Measurements from ENCODE around the gene C1orf210.
A peak's percentile ranks its signal among the peaks of the same experiment; 100 is the strongest.

The C1orf210 gene

DNA sequence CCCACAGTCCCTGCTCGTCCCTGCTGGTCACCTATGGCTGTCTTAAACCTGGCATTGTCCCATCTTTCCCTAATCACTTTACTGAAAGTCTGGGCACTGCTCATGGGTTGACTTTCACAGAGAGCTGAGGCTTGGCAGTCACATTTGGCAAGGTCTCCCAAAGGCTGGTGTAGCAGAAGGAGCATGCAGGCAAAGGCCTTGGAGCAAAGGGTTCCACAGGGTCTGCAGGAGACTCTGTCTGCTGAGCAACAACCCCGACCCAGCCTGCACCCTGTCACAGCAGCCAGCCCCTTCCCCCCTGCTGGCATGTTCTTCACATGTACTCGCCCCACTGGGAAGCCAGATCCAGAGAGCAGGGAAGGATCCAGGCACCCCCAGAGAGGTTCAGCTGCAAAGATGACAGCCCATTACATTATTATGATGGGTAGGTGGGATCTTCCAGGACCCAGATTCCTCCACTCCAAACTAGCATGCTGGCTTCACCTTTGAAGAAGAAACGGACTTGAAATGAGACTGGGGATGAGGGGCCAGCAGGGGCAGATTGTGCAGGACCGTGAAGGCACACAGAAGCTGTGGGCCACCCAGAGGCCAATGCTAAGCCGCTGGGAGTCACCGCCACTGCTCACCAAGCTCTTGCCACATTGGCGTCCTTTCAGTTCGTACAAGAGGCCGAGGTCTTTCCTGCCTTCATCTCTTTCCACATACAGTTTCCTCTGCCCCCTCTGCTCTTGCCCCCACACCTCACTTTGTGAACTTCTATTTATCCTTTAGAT lies 29.8 kb downstream of the C1orf210 start:
- Histone ChIP-seq H3K27me3 (ENCODE audit: insufficient read depth, low read length) (peaks cover 3% of the 10 kb centered on the region), H2AFZ (ENCODE audit: low read depth, low read length) (no peak overlapping the region), H3K9me3 (ENCODE audit: low read length) (peaks cover 4% of the 10 kb centered on the region), H3K36me3 (ENCODE audit: insufficient read depth, low read length) (no peaks in the 10 kb centered on the region), H3K4me3 (ENCODE audit: low read length) (no peak overlapping the region), H3K4me1 (ENCODE audit: insufficient read depth, low read length) (no peaks in the 10 kb centered on the region)

DNA sequence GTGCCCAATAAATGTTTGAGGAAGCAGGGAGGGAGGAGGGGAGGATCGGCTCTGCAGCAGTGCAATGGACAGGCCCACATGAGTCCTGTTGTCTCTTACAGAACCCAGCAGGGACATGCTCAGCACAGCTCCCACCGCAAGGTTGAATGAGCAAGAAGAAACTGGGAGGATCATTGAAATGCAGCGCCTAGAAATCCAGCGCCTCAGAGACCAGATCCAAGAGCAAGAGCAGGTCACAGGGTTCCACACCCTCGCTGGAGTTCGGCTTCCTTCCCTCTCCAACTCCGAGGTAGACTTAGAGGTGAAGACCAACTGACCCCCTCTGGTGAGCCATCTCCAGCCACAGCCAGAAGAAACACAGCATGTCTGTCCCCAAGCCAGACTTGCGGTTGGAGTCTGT lies 31.5 kb downstream of the C1orf210 start:
- Histone ChIP-seq H2AFZ (ENCODE audit: low read depth, low read length) (no peak overlapping the region), H3K27me3 (ENCODE audit: insufficient read depth, low read length) (peaks cover 3% of the 10 kb centered on the region), H3K4me3 (ENCODE audit: low read length) (no peak overlapping the region), H3K4me1 (ENCODE audit: insufficient read depth, low read length) (no peaks in the 10 kb centered on the region), H3K36me3 (ENCODE audit: insufficient read depth, low read length) (no peaks in the 10 kb centered on the region), H3K9me3 (ENCODE audit: low read length) (peaks cover 4% of the 10 kb centered on the region)

DNA sequence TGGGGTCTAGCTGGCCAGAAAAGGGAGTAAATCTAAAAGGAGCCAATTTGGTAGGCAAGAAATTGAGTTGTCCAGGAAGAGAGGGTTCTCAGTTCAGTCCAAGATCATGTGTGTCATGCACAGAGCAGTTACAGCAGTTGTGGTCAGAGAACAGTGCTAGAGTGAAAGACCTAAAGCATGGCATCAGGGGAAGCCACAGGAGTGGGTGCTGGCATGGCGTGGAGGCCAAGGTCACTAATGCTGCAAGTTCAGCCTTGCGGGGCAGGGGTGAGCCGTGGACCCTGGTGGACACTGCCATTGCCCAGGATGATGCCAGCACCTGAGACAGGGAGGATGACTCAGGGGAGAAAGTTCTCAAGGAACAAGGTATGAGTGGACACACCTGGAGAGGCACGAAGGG lies 32.2 kb downstream of the C1orf210 start:
- Histone ChIP-seq H3K27me3 (ENCODE audit: insufficient read depth, low read length) (peaks cover 3% of the 10 kb centered on the region), H3K9me3 (ENCODE audit: low read length) (peaks cover 2% of the 10 kb centered on the region), H3K4me3 (ENCODE audit: low read length) (no peak overlapping the region), H2AFZ (ENCODE audit: low read depth, low read length) (no peak overlapping the region), H3K4me1 (ENCODE audit: insufficient read depth, low read length) (no peaks in the 10 kb centered on the region), H3K36me3 (ENCODE audit: insufficient read depth, low read length) (no peaks in the 10 kb centered on the region)

DNA sequence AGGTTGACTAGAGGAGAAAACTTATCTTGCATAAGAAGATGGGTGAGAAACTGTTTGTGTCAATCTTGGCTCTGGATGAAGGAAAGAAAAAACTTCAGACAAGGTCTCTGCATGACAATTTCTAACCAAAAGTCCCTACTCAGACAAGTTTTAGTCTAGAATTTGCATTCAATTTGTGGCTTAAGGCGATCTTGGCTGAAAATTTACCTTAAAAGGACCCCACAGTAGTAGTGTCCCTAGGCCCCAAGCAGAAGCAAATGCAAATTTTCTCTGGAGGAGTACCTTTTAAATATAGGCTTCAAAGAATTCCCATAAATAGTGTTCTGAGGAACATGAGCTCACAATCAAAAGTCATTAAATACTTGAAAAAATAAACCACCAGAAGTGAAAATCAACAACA lies 33.2 kb downstream of the C1orf210 start:
- Histone ChIP-seq H2AFZ (ENCODE audit: low read depth, low read length) (no peak overlapping the region), H3K36me3 (ENCODE audit: insufficient read depth, low read length) (no peaks in the 10 kb centered on the region), H3K9me3 (ENCODE audit: low read length) (peaks cover 3% of the 10 kb centered on the region), H3K4me3 (ENCODE audit: low read length) (no peak overlapping the region), H3K27me3 (ENCODE audit: insufficient read depth, low read length) (peaks cover 3% of the 10 kb centered on the region), H3K4me1 (ENCODE audit: insufficient read depth, low read length) (no peaks in the 10 kb centered on the region)

DNA sequence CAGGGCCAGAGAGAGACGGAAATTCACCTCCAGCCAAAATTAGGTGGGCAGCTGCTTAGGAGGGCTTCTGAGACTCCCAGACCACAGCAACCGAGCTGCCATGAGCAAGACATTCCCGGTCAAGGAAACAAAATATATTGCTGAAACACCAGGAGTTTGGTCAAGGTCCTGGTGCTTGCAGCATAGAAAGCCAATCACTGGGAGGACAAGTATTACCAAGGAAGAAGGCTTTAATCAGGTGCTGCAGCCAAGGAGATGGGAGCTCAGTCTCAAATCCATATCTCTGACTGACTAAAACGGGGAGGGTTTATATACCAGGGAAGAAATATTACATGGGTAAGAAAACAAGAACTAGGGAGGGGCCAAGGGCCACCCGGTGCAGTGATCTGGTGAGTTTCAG lies 34.4 kb downstream of the C1orf210 start:
- no peaks in the 10 kb centered on the region for H3K4me1 ChIP-seq (ENCODE audit: insufficient read depth, low read length)
- H2AFZ ChIP-seq (ENCODE audit: low read depth, low read length) = no peak overlapping the region
- no peaks in the 10 kb centered on the region for H3K27me3 ChIP-seq (ENCODE audit: insufficient read depth, low read length)
- H3K4me3 ChIP-seq (ENCODE audit: low read length) = no peak overlapping the region
- H3K36me3 ChIP-seq (ENCODE audit: insufficient read depth, low read length) = no peaks in the 10 kb centered on the region
- peaks cover 6% of the 10 kb centered on the region for H3K9me3 ChIP-seq (ENCODE audit: low read length)

DNA sequence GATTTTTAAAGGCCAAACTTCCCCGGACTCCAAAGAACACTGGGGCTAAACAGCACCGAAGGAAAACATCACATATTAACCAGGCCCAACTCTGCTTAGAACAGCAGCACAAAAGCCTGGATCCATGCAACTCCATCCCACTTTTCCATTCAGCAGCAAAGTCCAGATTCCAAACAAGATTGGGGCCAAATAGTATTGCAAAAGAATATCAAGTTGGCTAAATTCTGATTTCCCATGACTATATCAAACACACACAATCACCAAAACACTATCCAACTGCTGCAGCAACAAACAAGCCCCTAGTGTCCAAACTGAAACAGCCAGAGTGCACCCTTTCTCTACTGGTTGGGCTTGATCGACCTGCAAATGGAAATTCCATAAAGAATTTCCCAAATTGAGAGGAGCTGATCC lies 35.0 kb downstream of the C1orf210 start:
- peaks cover 6% of the 10 kb centered on the region for H3K9me3 ChIP-seq (ENCODE audit: low read length)
- no peaks in the 10 kb centered on the region for H3K36me3 ChIP-seq (ENCODE audit: insufficient read depth, low read length)

DNA sequence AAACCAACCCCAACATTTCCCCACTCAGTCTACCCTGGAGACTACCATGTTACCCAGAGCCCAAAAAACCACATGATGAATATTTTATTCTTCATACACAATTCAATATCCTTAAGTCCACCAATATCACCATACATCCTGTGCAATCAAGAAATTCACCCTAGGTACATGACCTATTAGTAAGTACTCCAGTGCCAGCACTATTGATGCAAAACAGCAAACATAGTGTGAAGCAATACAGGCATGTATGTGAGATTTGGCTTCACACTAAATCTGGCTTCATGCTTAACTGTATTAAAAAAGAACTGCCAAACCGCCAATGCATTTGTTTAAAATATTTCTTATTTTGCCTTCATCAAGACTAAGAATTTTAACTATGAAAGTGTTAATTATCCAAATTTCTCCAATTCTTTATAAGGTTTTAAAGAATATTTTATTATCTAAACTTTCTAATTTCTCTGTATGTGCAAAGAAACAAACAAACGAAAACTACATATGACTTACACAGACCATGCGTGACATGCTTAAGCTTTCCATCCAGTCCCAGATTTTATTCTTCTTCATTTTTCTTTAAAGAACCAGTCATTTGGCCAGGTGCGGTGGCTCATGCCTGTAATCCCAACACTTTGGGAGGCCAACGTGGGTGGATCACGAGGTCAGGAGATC lies 38.0 kb downstream of the C1orf210 start:
- H3K27me3 ChIP-seq (ENCODE audit: insufficient read depth, low read length) = no peaks in the 10 kb centered on the region
- peaks cover 6% of the 10 kb centered on the region for H3K9me3 ChIP-seq (ENCODE audit: low read length)
- H3K4me3 ChIP-seq (ENCODE audit: low read length) = no peak overlapping the region
- peaks cover 13% of the 10 kb centered on the region for H3K4me1 ChIP-seq (ENCODE audit: insufficient read depth, low read length)
- no peak overlapping the region for H2AFZ ChIP-seq (ENCODE audit: low read depth, low read length)
- H3K36me3 ChIP-seq (ENCODE audit: insufficient read depth, low read length) = no peaks in the 10 kb centered on the region

More for the DNA sequence above, 35.0 kb downstream of the C1orf210 start:
- Histone ChIP-seq H2AFZ (ENCODE audit: low read depth, low read length) (no peak overlapping the region), H3K4me3 (ENCODE audit: low read length) (no peak overlapping the region), H3K4me1 (ENCODE audit: insufficient read depth, low read length) (no peaks in the 10 kb centered on the region), H3K27me3 (ENCODE audit: insufficient read depth, low read length) (no peaks in the 10 kb centered on the region)

DNA sequence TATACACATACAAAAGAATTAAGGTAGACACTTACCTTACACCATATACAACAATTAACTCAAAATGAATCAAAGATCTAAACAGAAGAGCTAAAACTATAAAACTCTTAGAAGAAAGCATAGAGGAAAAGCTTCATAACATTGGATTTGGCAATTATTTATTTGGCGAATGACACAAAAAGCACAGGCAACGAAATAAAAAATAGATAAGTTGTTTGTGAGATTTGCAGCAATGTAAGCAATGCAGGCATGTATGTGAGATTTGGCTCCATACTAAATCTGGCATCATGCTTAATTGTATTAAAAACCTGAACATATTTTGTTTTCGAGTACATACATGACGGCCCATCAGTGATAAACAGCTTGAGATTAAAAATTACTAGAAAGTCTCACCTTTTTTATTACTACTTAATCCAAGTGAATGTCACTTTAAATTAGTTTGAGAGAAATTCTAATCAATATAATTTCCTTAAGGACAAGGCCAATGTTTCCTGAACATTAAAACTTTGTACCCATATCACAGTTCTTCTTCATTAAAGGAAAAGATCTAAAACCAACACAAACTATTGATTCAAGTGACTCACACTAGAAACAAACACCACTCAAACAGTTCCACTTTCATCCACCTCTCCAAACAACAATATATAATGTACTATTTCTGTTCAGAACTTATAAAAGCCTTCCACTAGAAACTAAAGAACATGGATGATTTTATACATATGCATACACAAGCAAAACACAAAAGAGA lies 38.7 kb downstream of the C1orf210 start:
- Histone ChIP-seq H3K4me3 (ENCODE audit: low read length) (no peak overlapping the region), H3K4me1 (ENCODE audit: insufficient read depth, low read length) (peaks cover 13% of the 10 kb centered on the region), H2AFZ (ENCODE audit: low read depth, low read length) (no peak overlapping the region), H3K9me3 (ENCODE audit: low read length) (peaks cover 6% of the 10 kb centered on the region), H3K27me3 (ENCODE audit: insufficient read depth, low read length) (no peaks in the 10 kb centered on the region), H3K36me3 (ENCODE audit: insufficient read depth, low read length) (no peaks in the 10 kb centered on the region)

DNA sequence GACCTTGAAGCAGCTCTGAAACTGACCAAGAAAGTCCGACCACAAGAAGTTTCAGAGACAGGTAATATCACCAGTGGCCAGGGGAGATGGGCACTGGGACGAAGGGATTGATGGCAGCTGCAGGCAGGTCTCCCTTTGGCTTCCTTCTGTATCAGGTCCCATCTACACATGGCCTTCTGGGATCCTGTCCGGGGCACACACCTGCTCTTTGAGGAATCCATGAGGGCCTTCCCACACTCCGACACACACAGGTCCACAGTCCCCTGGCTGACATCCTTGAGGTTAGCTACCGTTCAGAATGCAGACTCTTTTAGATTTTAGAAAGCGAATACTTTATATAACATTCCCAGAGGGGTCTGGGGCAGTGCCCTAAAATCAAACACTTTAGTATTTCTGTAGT lies 42.1 kb downstream of the C1orf210 start:
- H3K4me1 ChIP-seq (ENCODE audit: insufficient read depth, low read length) = peaks cover 13% of the 10 kb centered on the region
- no peaks in the 10 kb centered on the region for H3K36me3 ChIP-seq (ENCODE audit: insufficient read depth, low read length)
- peak overlapping the region; percentile 66 for H2AFZ ChIP-seq (ENCODE audit: low read depth, low read length)
- no peak overlapping the region for H3K4me3 ChIP-seq (ENCODE audit: low read length)
- peaks cover 6% of the 10 kb centered on the region for H3K9me3 ChIP-seq (ENCODE audit: low read length)
- no peaks in the 10 kb centered on the region for H3K27me3 ChIP-seq (ENCODE audit: insufficient read depth, low read length)

DNA sequence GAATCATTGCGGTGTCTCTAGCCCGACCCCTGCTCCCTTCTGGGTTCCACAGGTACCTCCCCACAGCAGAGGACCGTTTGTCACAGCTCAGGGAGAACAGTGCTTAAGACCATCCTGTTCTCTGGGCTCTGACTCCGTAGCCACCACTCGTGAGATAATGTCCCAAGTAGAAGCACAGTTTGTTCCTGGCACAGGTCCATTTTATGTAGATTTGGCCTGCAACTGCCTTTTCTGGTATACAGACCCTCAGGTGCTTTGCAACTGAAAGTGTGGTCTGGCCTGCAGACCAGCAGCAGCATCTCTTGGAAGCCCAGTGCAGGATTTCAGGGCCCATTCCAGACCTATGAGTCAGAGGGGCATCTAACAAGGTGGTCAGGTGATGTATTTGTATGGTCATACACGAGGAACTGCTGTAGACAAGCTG lies 44.0 kb downstream of the C1orf210 start:
- Histone ChIP-seq H3K4me1 (ENCODE audit: insufficient read depth, low read length) (peaks cover 13% of the 10 kb centered on the region), H2AFZ (ENCODE audit: low read depth, low read length) (no peak overlapping the region), H3K36me3 (ENCODE audit: insufficient read depth, low read length) (no peaks in the 10 kb centered on the region), H3K4me3 (ENCODE audit: low read length) (no peak overlapping the region), H3K9me3 (ENCODE audit: low read length) (peaks cover 2% of the 10 kb centered on the region), H3K27me3 (ENCODE audit: insufficient read depth, low read length) (no peaks in the 10 kb centered on the region)

DNA sequence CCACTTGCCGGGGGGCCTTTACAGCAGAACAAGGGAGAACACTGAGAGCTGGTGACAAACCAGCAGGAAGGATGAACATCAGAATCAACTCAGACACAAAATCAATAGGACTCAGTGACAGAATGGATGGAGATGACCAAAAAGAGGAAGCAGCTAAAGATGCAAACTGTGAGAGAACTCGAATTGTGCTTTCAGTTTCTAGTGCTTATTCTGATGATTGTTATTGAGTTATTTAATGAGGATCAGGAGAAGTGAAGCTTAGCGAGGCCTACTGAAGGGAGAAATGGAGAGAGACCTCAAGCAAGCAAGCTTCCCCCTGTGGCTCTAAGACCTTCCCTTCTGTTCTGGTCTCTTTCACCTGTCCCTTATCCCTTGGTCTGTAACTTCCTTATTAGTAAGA lies 45.9 kb downstream of the C1orf210 start:
- H3K4me3 ChIP-seq (ENCODE audit: low read length) = no peak overlapping the region
- H3K4me1 ChIP-seq (ENCODE audit: insufficient read depth, low read length) = peaks cover 13% of the 10 kb centered on the region
- H3K27me3 ChIP-seq (ENCODE audit: insufficient read depth, low read length) = no peaks in the 10 kb centered on the region
- H3K9me3 ChIP-seq (ENCODE audit: low read length) = peaks cover 2% of the 10 kb centered on the region
- no peak overlapping the region for H2AFZ ChIP-seq (ENCODE audit: low read depth, low read length)
- H3K36me3 ChIP-seq (ENCODE audit: insufficient read depth, low read length) = no peaks in the 10 kb centered on the region

DNA sequence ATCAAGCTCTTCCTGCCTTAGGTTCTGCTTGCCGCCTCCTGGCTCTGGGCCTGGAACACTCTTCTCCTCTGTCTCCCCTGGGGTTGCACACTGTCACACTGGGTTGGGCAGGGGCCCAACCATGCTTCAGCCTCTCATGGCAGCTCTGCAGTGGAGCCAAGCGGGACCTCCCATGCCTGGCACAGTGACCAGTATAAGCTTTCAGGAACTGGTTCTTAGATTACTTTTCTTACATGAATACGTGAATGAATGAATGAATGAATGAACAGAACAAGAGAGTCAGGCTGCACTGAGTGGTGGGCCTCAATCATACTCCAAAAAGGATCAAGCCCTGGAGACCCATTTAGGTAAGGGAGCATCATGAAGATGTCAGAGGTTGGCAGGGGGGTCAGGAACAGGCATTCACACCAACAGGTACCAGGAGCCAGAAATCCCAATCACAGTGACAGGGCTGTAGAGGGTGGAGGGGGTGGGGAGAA lies 46.4 kb downstream of the C1orf210 start:
- no peak overlapping the region for H2AFZ ChIP-seq (ENCODE audit: low read depth, low read length)
- H3K4me1 ChIP-seq (ENCODE audit: insufficient read depth, low read length) = peaks cover 11% of the 10 kb centered on the region
- H3K9me3 ChIP-seq (ENCODE audit: low read length) = peaks cover 2% of the 10 kb centered on the region
- H3K36me3 ChIP-seq (ENCODE audit: insufficient read depth, low read length) = no peaks in the 10 kb centered on the region
- H3K27me3 ChIP-seq (ENCODE audit: insufficient read depth, low read length) = no peaks in the 10 kb centered on the region
- H3K4me3 ChIP-seq (ENCODE audit: low read length) = no peak overlapping the region

DNA sequence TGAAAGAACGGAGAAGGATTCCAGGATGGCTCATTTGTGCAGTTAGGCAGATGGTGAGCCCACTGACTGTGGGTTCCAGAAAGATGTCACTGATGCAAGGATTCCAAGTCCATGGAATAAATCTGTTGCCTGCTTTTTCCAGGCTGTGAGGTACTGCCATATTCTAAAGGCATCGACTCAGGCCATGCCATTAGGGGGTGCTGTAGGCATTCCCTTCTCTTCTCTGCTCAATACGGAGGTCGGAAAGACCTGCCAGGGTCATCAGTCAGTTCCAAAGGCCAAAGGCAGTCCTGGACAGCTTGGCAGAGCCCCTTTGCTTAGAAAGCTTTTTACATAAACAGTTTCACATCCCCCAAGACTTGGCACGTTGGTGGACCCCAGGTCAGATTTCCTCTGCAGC lies 47.3 kb downstream of the C1orf210 start:
- no peak overlapping the region for H2AFZ ChIP-seq (ENCODE audit: low read depth, low read length)
- no peaks in the 10 kb centered on the region for H3K36me3 ChIP-seq (ENCODE audit: insufficient read depth, low read length)
- H3K27me3 ChIP-seq (ENCODE audit: insufficient read depth, low read length) = no peaks in the 10 kb centered on the region
- H3K4me1 ChIP-seq (ENCODE audit: insufficient read depth, low read length) = peaks cover 2% of the 10 kb centered on the region
- H3K4me3 ChIP-seq (ENCODE audit: low read length) = no peak overlapping the region
- H3K9me3 ChIP-seq (ENCODE audit: low read length) = peaks cover 2% of the 10 kb centered on the region
